Measurements from ENCODE around the gene PPM1L.

The PPM1L gene

DNA sequence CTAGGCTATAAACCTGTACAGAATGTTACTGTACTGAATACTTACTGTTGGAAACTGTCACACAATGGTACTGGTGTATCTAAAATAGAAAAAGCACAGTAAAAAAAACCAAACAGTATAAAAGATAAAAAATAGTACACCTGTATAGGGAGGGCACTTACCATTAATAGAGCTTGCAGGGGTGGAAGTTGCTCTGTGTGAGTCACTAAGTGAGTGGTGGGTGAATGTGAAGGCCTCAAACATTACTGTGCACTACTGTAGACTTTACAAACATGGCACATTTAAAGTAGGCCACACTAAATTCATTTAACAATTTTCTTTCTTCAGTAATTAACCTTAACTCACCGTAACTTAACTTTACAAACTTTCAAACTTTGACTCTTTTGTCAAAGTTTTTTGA, 327.1 kb downstream of the PPM1L start:
- no peaks in the 10 kb centered on the region for H3K27me3 ChIP-seq (replicated peaks; ENCODE audit: insufficient read depth, low read length)
- no peak overlapping the region for H3K4me3 ChIP-seq (ENCODE audit: low read length)
- H3K4me1 ChIP-seq (ENCODE audit: low read length), result peaks cover 6% of the 10 kb centered on the region; the same call in 1 of the 2 replicates
- no peaks in the 10 kb centered on the region for H3K79me2 ChIP-seq (ENCODE audit: low read length)
- no peaks in the 10 kb centered on the region for H3K9me3 ChIP-seq (replicated peaks; ENCODE audit: insufficient read depth, low read length)
- no peaks in the 10 kb centered on the region for H3K9me2 ChIP-seq (replicated peaks; ENCODE audit: insufficient read depth, low read length)
- H3K27ac ChIP-seq (ENCODE audit: low read length), result no peak overlapping the region
- DNase-seq, result no peak
- TF ChIP-seq EZH2phosphoT487 (IDR thresholded peaks at IDR 0.05; ENCODE audit: low read length) (no peak), EZH2 (optimal IDR thresholded peaks at IDR 0.05; ENCODE audit: low read depth, low read length) (no peak)
- TF ChIP-seq, protein P1, sequence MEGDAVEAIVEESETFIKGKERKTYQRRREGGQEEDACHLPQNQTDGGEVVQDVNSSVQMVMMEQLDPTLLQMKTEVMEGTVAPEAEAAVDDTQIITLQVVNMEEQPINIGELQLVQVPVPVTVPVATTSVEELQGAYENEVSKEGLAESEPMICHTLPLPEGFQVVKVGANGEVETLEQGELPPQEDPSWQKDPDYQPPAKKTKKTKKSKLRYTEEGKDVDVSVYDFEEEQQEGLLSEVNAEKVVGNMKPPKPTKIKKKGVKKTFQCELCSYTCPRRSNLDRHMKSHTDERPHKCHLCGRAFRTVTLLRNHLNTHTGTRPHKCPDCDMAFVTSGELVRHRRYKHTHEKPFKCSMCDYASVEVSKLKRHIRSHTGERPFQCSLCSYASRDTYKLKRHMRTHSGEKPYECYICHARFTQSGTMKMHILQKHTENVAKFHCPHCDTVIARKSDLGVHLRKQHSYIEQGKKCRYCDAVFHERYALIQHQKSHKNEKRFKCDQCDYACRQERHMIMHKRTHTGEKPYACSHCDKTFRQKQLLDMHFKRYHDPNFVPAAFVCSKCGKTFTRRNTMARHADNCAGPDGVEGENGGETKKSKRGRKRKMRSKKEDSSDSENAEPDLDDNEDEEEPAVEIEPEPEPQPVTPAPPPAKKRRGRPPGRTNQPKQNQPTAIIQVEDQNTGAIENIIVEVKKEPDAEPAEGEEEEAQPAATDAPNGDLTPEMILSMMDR (IDR thresholded peaks at IDR 0.05; ENCODE audit: low read length), result no peak
- H2AFZ ChIP-seq (ENCODE audit: low read length), result no peak overlapping the region
- H4K20me1 ChIP-seq (ENCODE audit: insufficient read depth, low read length), result no peaks in the 10 kb centered on the region
- H3K4me2 ChIP-seq (ENCODE audit: low read depth, low read length), result no peak overlapping the region
- no peak overlapping the region for H3K9ac ChIP-seq (ENCODE audit: low read length)
- no peaks in the 10 kb centered on the region for H3F3A ChIP-seq (ENCODE audit: insufficient read depth, low read length)
- H3K36me3 ChIP-seq (replicated peaks; ENCODE audit: insufficient read depth, low read length), result no peaks in the 10 kb centered on the region

DNA sequence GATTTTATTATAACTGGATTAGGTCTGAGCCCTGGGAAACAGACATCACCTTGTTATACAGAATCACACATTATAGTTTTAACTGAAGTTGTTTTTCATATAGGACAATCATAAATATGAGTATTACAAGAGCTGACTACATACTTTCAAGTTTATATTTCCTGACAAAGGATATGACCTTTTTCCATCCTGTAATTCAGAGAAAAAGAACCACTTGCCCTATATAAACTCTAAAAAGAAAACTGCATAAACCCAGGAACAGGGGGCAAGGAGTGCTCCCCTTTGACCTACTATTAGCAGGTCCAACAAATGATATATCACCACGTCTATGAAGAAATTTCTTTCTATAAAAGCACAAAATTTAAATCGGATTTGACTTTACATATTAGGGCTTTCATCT, 328.2 kb downstream of the PPM1L start:
- no peaks in the 10 kb centered on the region for H3F3A ChIP-seq (ENCODE audit: insufficient read depth, low read length)
- H3K4me1 ChIP-seq (ENCODE audit: low read length), result peaks cover 6% of the 10 kb centered on the region; the same call in 1 of the 2 replicates
- no peaks in the 10 kb centered on the region for H3K9me2 ChIP-seq (replicated peaks; ENCODE audit: insufficient read depth, low read length)
- no peak overlapping the region for H3K4me2 ChIP-seq (ENCODE audit: low read depth, low read length)
- no peak for DNase-seq
- no peak overlapping the region for H3K4me3 ChIP-seq (ENCODE audit: low read length)
- H3K36me3 ChIP-seq (replicated peaks; ENCODE audit: insufficient read depth, low read length), result no peaks in the 10 kb centered on the region
- no peaks in the 10 kb centered on the region for H3K27me3 ChIP-seq (replicated peaks; ENCODE audit: insufficient read depth, low read length)
- no peaks in the 10 kb centered on the region for H3K79me2 ChIP-seq (ENCODE audit: low read length)
- no peak overlapping the region for H3K9ac ChIP-seq (ENCODE audit: low read length)
- TF ChIP-seq, protein P1 (IDR thresholded peaks at IDR 0.05; ENCODE audit: low read length), result no peak
- TF ChIP-seq EZH2phosphoT487 (IDR thresholded peaks at IDR 0.05; ENCODE audit: low read length) (no peak), EZH2 (optimal IDR thresholded peaks at IDR 0.05; ENCODE audit: low read depth, low read length) (no peak)
- no peaks in the 10 kb centered on the region for H4K20me1 ChIP-seq (ENCODE audit: insufficient read depth, low read length)
- H2AFZ ChIP-seq (ENCODE audit: low read length), result no peak overlapping the region
- no peaks in the 10 kb centered on the region for H3K9me3 ChIP-seq (replicated peaks; ENCODE audit: insufficient read depth, low read length)
- no peak overlapping the region for H3K27ac ChIP-seq (ENCODE audit: low read length)

GRCh38 chr3:161093895-161094294, 337.9 kb downstream of the PPM1L start:
- H3K4me3 ChIP-seq (ENCODE audit: low read length), result no peak overlapping the region

More at GRCh38 chr3:161093895-161094294, 337.9 kb downstream of the PPM1L start:
- H3K27me3 ChIP-seq (replicated peaks; ENCODE audit: insufficient read depth, low read length), result no peaks in the 10 kb centered on the region
- H3K4me2 ChIP-seq (ENCODE audit: low read depth, low read length), result no peak overlapping the region
- H3K9me3 ChIP-seq (replicated peaks; ENCODE audit: insufficient read depth, low read length), result no peaks in the 10 kb centered on the region
- no peaks in the 10 kb centered on the region for H3K9me2 ChIP-seq (replicated peaks; ENCODE audit: insufficient read depth, low read length)
- no peak overlapping the region for H3K27ac ChIP-seq (ENCODE audit: low read length)
- no peak overlapping the region for H2AFZ ChIP-seq (ENCODE audit: low read length)
- H3F3A ChIP-seq (ENCODE audit: insufficient read depth, low read length), result no peaks in the 10 kb centered on the region
- no peak overlapping the region for H3K9ac ChIP-seq (ENCODE audit: low read length)
- H3K4me1 ChIP-seq (ENCODE audit: low read length), result no peaks in the 10 kb centered on the region
- no peaks in the 10 kb centered on the region for H4K20me1 ChIP-seq (ENCODE audit: insufficient read depth, low read length)
- no peak for DNase-seq
- no peaks in the 10 kb centered on the region for H3K79me2 ChIP-seq (ENCODE audit: low read length)
- H3K36me3 ChIP-seq (replicated peaks; ENCODE audit: insufficient read depth, low read length), result no peaks in the 10 kb centered on the region
- TF ChIP-seq, protein P1 (IDR thresholded peaks at IDR 0.05; ENCODE audit: low read length), result no peak
- TF ChIP-seq EZH2 (optimal IDR thresholded peaks at IDR 0.05; ENCODE audit: low read depth, low read length), result no peak
- TF ChIP-seq EZH2phosphoT487 (IDR thresholded peaks at IDR 0.05; ENCODE audit: low read length), result no peak
